Suprapubic skin (tissue), 4 donors: Measurements from ENCODE around the gene ERCC1. TPM values are rescaled to one million over a fixed set of nuclear protein-coding genes. Genes with fewer than 3 reads are reported as not detected.

Experiments used
- DNase-seq, 2 donors: peaks; one replicate each; pipeline ENCODE4 v3.0.0-alpha.2; 2019; ENCODE audit warnings: low spot score in 2 of 2
- H3K27ac ChIP-seq: fragments of 200-600 bp; sonication (generic); one replicate; pipeline ENCODE4 v1.5.1; 2019
- H3K27me3 ChIP-seq: fragments of 200-600 bp; sonication (generic); one replicate; pipeline ENCODE4 v1.5.1; 2019
- H3K36me3 ChIP-seq: fragments of 200-600 bp; sonication (generic); one replicate; pipeline ENCODE4 v1.5.1; 2019
- H3K4me1 ChIP-seq: fragments of 200-600 bp; sonication (generic); one replicate; pipeline ENCODE4 v1.5.1; 2019
- H3K4me3 ChIP-seq: fragments of 200-600 bp; sonication (generic); one replicate; pipeline ENCODE4 v1.5.1; 2019; ENCODE audit warnings: mild to moderate bottlenecking
- H3K9me3 ChIP-seq: fragments of 200-600 bp; sonication (generic); one replicate; pipeline ENCODE4 v1.5.1; 2019
- CTCF ChIP-seq, 2 donors: fragments of 200-600 bp in 1 of 2; fragments of 450-650 bp in 1 of 2; sonication (generic) in 1 of 2; IDR thresholded peaks; one replicate each; pipeline ENCODE4 v1.5.1; 2016 to 2019; ENCODE audit warnings: antibody characterized with exemption in 2 of 2, mild to moderate bottlenecking in 1 of 2, moderate library complexity in 1 of 2
- EP300 ChIP-seq: sonication (generic); formaldehyde crosslinking; IDR thresholded peaks from one replicate; pipeline ENCODE4 v1.6.1; 2017; ENCODE audit warnings: antibody characterized with exemption
- POLR2A ChIP-seq, 2 donors: fragments of 450-650 bp; IDR thresholded peaks; one replicate each; pipeline ENCODE4 v1.6.1; 2017; ENCODE audit warnings: antibody characterized with exemption in 2 of 2, mild to moderate bottlenecking in 2 of 2, moderate library complexity in 2 of 2
- POLR2AphosphoS5 ChIP-seq, 3 donors: sonication (generic); formaldehyde crosslinking; IDR thresholded peaks; one replicate each; pipeline ENCODE4 v1.6.1; 2017; ENCODE audit warnings: antibody characterized with exemption in 3 of 3
- WGBS: methylation state at CpG from one replicate; pipeline ENCODE4 v1.1.5; 2018; 5-methylcytosine and 5-hydroxymethylcytosine counted together
- total RNA-seq, 4 donors: library from RNA; depleted of rRNA; stranded (reverse); fragments of >200 nt; gene quantifications; one replicate each; pipeline ENCODE4 v1.1.0, GENCODE V29; 2016

ERCC1 gene
- total RNA-seq, 4 donors from 2014 or later, result 102 to 120 (median 106) TPM

DNA sequence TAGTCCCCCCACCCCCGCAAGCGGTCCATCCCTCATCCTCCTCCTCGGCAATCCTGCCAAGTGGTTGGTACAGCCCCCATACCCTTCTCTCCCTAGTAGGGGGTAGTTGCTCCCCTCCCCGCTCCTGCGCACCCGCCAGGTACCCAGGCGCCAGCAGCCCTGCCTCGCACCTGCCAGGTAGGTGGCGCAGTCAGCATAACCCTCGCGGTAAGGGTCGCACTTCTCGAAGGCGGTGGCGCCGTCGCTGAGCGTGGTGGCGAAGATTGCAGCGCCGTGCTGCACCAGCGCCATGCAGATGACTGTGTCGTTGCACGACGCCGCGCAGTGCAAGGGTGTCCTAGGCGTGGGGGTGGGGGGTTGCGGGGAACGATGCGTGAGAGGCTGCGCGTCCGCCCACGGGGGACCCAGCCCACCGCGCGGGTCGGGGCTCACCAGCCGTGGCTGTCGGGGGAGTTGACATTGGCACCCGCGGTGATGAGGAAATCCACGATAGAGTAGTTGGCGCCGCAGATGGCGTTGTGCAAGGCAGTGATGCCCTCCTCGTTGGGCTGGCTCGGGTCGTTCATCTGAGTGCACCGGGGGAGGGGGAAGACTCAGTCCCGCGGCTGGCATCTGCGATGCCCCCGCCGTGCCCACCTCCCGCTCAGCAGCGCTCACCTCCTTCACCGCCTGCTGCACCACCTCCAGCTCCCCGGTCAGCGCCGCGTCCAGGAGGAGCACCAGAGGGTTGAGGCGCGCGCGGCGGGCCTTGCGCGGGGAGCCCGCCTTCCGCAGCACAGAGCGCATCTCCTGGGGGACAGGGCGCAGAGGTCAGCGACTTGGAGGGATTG lies 38.1 kb downstream of the ERCC1 start:
- no peak for DNase-seq
- Histone ChIP-seq H3K27me3 (peaks cover 20% of the 10 kb centered on the region), H3K27ac (no peak overlapping the region), H3K36me3 (peaks cover 8% of the 10 kb centered on the region), H3K9me3 (no peaks in the 10 kb centered on the region), H3K4me1 (peaks cover 9% of the 10 kb centered on the region), H3K4me3 (no peak overlapping the region)
- no peak for TF ChIP-seq POLR2A (IDR thresholded peaks at IDR 0.05)
- TF ChIP-seq CTCF (IDR thresholded peaks at IDR 0.05), result no peak
- TF ChIP-seq POLR2AphosphoS5 (IDR thresholded peaks at IDR 0.05), result no peak
- no peak for TF ChIP-seq EP300
- WGBS, result 51% methylated on average over 28 of the region's 75 CpGs

DNA sequence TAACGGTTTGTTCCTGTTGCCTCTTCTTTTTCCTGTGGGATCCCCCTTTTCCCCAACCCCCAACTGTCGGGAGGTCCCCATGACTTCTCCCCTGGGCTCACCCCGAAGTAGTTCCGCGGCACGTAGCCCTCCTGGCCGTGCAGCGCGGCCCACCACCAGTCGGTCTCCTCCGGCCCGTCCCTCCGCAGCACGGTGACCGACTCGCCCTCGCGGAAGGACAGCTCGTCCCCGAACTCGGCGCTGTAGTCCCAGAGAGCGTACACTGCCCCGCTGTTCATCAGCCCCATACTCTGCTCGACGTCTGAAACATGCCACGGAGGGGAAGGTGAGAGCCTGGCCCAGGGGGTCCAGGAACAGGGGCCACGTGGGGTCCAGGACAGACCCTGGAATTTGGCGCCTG lies 41.3 kb downstream of the ERCC1 start:
- Histone ChIP-seq H3K9me3 (no peaks in the 10 kb centered on the region), H3K4me3 (no peak overlapping the region), H3K27me3 (peaks cover 20% of the 10 kb centered on the region), H3K27ac (no peak overlapping the region), H3K4me1 (peaks cover 9% of the 10 kb centered on the region), H3K36me3 (peaks cover 8% of the 10 kb centered on the region)
- 78% methylated on average over 26 of the region's 29 CpGs for WGBS
- DNase-seq, result no peak
- TF ChIP-seq EP300 (no peak), POLR2AphosphoS5 (IDR thresholded peaks at IDR 0.05) (no peak), CTCF (IDR thresholded peaks at IDR 0.05) (no peak), POLR2A (IDR thresholded peaks at IDR 0.05) (no peak)

GRCh38 chr19:45380107-45380506 lies 43.6 kb downstream of the ERCC1 start:
- Histone ChIP-seq H3K9me3 (no peaks in the 10 kb centered on the region), H3K27ac (no peak overlapping the region), H3K4me3 (no peak overlapping the region), H3K27me3 (peaks cover 3% of the 10 kb centered on the region), H3K36me3 (peaks cover 8% of the 10 kb centered on the region), H3K4me1 (no peaks in the 10 kb centered on the region)
- no peak for DNase-seq
- WGBS, result 73% methylated on average over 1 of the region's 1 CpG
- TF ChIP-seq POLR2A (IDR thresholded peaks at IDR 0.05) (no peak), CTCF (IDR thresholded peaks at IDR 0.05) (no peak), POLR2AphosphoS5 (IDR thresholded peaks at IDR 0.05) (no peak), EP300 (no peak)

DNA sequence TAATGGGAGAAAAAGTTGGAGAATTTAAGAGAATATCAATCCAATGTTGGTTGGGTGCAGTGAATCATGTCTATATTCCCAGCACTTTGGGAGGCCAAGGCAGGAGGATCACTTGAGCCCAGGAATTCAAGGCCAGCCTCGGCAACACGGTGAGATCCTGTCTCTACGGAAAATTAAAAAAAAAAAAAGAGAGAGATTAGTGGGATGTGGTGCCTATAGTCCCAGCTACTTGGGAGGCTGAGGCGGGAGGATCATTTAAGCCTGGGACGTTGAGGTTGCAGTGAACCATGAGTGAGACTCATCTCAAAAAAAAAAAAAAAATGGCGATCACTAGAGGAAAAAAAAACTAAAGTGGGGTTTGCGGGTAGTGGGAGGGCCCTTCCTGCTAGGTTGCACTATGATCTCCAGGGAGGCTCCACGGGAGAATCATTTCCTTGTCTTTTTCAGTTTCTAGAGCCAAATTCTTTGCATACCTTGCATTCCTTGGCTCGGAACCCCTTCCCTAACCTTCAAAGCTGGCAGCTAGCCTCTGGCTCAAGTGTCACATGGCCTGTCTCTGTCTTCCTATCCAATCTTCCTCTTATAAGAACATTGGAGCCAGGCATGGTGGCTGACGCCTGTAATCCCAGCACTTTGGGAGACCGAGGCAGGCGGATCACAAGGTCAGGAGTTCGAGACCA lies 47.5 kb downstream of the ERCC1 start:
- H3K4me1 ChIP-seq, result peaks cover 2% of the 10 kb centered on the region
- peaks cover 3% of the 10 kb centered on the region for H3K36me3 ChIP-seq
- no peak overlapping the region for H3K27ac ChIP-seq
- TF ChIP-seq EP300 (no peak), CTCF (IDR thresholded peaks at IDR 0.05) (no peak), POLR2AphosphoS5 (IDR thresholded peaks at IDR 0.05) (no peak), POLR2A (IDR thresholded peaks at IDR 0.05) (no peak)
- no peak overlapping the region for H3K4me3 ChIP-seq
- WGBS, result 32% methylated on average over 13 of the region's 13 CpGs
- H3K27me3 ChIP-seq, result no peaks in the 10 kb centered on the region
- no peak for DNase-seq
- no peaks in the 10 kb centered on the region for H3K9me3 ChIP-seq
